H7 (cell line): ENCODE data around the gene SUPT4H1. TPM values are rescaled to one million over a fixed set of nuclear protein-coding genes. Genes with fewer than 3 reads are reported as not detected.

Experiments
- DNase-seq: peaks from one replicate; pipeline ENCODE4 v3.0.0; 2012
- H3K27me3 ChIP-seq: 2 replicates; pipeline ENCODE4 v1.6.0; 2011; ENCODE audit warnings: mild to moderate bottlenecking, low read length; ENCODE audit not compliant: control insufficient read depth, insufficient read depth
- H3K36me3 ChIP-seq: replicated peaks from 2 replicates; pipeline ENCODE4 v1.5.1; 2011; ENCODE audit warnings: low read length; ENCODE audit not compliant: control insufficient read depth, insufficient read depth
- H3K4me3 ChIP-seq: 2 replicates; pipeline ENCODE4 v1.5.1; 2011; ENCODE audit warnings: low read depth, mild to moderate bottlenecking, control low read depth, low read length, moderate library complexity; ENCODE audit not compliant: insufficient read depth
- total RNA-seq: library from RNA; depleted of rRNA; stranded (reverse); fragments of >200 nt; shearing (Covaris generic); gene quantifications from 2 replicates; pipeline ENCODE4 v1.2.3, GENCODE V29; 2014

SUPT4H1 gene
- total RNA-seq, 1 experiment from 2014 or later: 91.6 TPM

GRCh38 chr17:58319173-58320162 lies 32.5 kb downstream of the SUPT4H1 start:
- H3K27me3 ChIP-seq: peaks cover 16% of the 10 kb centered on the region
- peaks cover 4% of the 10 kb centered on the region for H3K36me3 ChIP-seq
- peak; percentile 50 for DNase-seq
- no peak overlapping the region for H3K4me3 ChIP-seq

GRCh38 chr17:58318627-58319172 lies 33.3 kb downstream of the SUPT4H1 start:
- Histone ChIP-seq H3K36me3 (peaks cover 4% of the 10 kb centered on the region), H3K27me3 (peaks cover 10% of the 10 kb centered on the region), H3K4me3 (no peak overlapping the region)
- no peak for DNase-seq

GRCh38 chr17:58318065-58318481 lies 33.9 kb downstream of the SUPT4H1 start:
- Histone ChIP-seq H3K27me3 (peaks cover 3% of the 10 kb centered on the region), H3K4me3 (no peak overlapping the region), H3K36me3 (peaks cover 4% of the 10 kb centered on the region)
- DNase-seq: peak; percentile 28

- Histone ChIP-seq H3K36me3 (peaks cover 4% of the 10 kb centered on the region), H3K4me3 (no peak overlapping the region), H3K27me3 (no peaks in the 10 kb centered on the region; the same call in 1 of the 2 replicates)
- DNase-seq: peak; percentile 91
These were observed 34.5 kb downstream of the SUPT4H1 start for GRCh38 chr17:58317421-58318064.

GRCh38 chr17:58316260-58316960 lies 35.6 kb downstream of the SUPT4H1 start:
- H3K36me3 ChIP-seq: peaks cover 2% of the 10 kb centered on the region; the same call in 1 of the 2 replicates
- no peaks in the 10 kb centered on the region for H3K27me3 ChIP-seq
- DNase-seq: peak; percentile 24
- no peak overlapping the region for H3K4me3 ChIP-seq

GRCh38 chr17:58315750-58316149 lies 36.3 kb downstream of the SUPT4H1 start:
- Histone ChIP-seq H3K36me3 (peaks cover 2% of the 10 kb centered on the region; the same call in 1 of the 2 replicates), H3K27me3 (no peaks in the 10 kb centered on the region), H3K4me3 (no peak overlapping the region)
- no peak for DNase-seq

GRCh38 chr17:58315281-58315711 lies 36.7 kb downstream of the SUPT4H1 start:
- no peaks in the 10 kb centered on the region for H3K27me3 ChIP-seq
- H3K4me3 ChIP-seq: no peak overlapping the region
- DNase-seq: peak; percentile 12
- H3K36me3 ChIP-seq: peaks cover 2% of the 10 kb centered on the region; the same call in 1 of the 2 replicates

GRCh38 chr17:58314706-58315015 lies 37.3 kb downstream of the SUPT4H1 start:
- H3K4me3 ChIP-seq: no peak overlapping the region
- peaks cover 2% of the 10 kb centered on the region; the same call in 1 of the 2 replicates for H3K36me3 ChIP-seq
- peak; percentile 11 for DNase-seq
- no peaks in the 10 kb centered on the region for H3K27me3 ChIP-seq

GRCh38 chr17:58313815-58314705 lies 37.9 kb downstream of the SUPT4H1 start:
- peak; percentile 27 for DNase-seq
- Histone ChIP-seq H3K4me3 (no peak overlapping the region), H3K36me3 (peaks cover 2% of the 10 kb centered on the region; the same call in 1 of the 2 replicates), H3K27me3 (no peaks in the 10 kb centered on the region)

- DNase-seq: peak; percentile 28
- Histone ChIP-seq H3K27me3 (no peaks in the 10 kb centered on the region), H3K36me3 (peaks cover 2% of the 10 kb centered on the region; the same call in 1 of the 2 replicates), H3K4me3 (no peak overlapping the region)
These were observed 39.2 kb downstream of the SUPT4H1 start for GRCh38 chr17:58312829-58313228.

GRCh38 chr17:58312021-58312630 lies 39.9 kb downstream of the SUPT4H1 start:
- Histone ChIP-seq H3K27me3 (no peaks in the 10 kb centered on the region), H3K36me3 (peaks cover 2% of the 10 kb centered on the region), H3K4me3 (no peak overlapping the region)
- peak; percentile 53 for DNase-seq

GRCh38 chr17:58311429-58311894 lies 40.5 kb downstream of the SUPT4H1 start:
- no peaks in the 10 kb centered on the region for H3K27me3 ChIP-seq
- peak; percentile 20 for DNase-seq
- peaks cover 2% of the 10 kb centered on the region for H3K36me3 ChIP-seq
- no peak overlapping the region for H3K4me3 ChIP-seq
